ENCODE results near the gene PCDHGA6. TPM values are rescaled to one million over a fixed set of nuclear protein-coding genes. Genes with fewer than 3 reads are reported as not detected.

The PCDHGA6 gene
- total RNA-seq, 1 donor from 2014 or later = 2.4 TPM

- no peak for DNase-seq (ENCODE audit: low read depth in 2 of 2)
Observed at GRCh38 chr5:141419074-141419880, 45.6 kb downstream of the PCDHGA6 start.

GRCh38 chr5:141420855-141421488 is 47.3 kb downstream of the PCDHGA6 start, which contains the start of gene PCDHGA11:
Gene PCDHGA11 (plus strand): TSS chr5:141421051. CDS start chr5:141421228, 177 bp downstream.
- peak; percentile 54 to 72 for DNase-seq (ENCODE audit: low read depth in 2 of 2)

- no peak for DNase-seq (ENCODE audit: low read depth in 2 of 2)
Observed at GRCh38 chr5:141421489-141421855, 47.8 kb downstream of the PCDHGA6 start.

- no peak for DNase-seq (ENCODE audit: low read depth in 2 of 2)
Observed at GRCh38 chr5:141422742-141423291, 49.1 kb downstream of the PCDHGA6 start.

- DNase-seq (ENCODE audit: low read depth in 2 of 2) = no peak
Observed at GRCh38 chr5:141427783-141428426, 54.2 kb downstream of the PCDHGA6 start.

Other genes with a start within 250 kb of the PCDHGA6 start
- 0.87 and 1.8 TPM in 2 replicates for gene PCDHB5, start 238.7 kb upstream of the PCDHGA6 start, total RNA-seq
- gene PCDHB6, start 223.8 kb upstream of the PCDHGA6 start, total RNA-seq = under 0.01 and 0.20 TPM in 2 replicates
- gene PCDHB7, start 201.2 kb upstream of the PCDHGA6 start, total RNA-seq = 0.44 and 2.4 TPM in 2 replicates
- 0.40 and 0.44 TPM in 2 replicates for gene PCDHB8, start 196.1 kb upstream of the PCDHGA6 start, total RNA-seq
- gene PCDHB16, start 191.5 kb upstream of the PCDHGA6 start, total RNA-seq = 0.22 and 0.99 TPM in 2 replicates
- 0.22 and 0.40 TPM in 2 replicates for gene PCDHB9, start 186.7 kb upstream of the PCDHGA6 start, total RNA-seq
- 0.44 and 1.8 TPM in 2 replicates for gene PCDHB10, start 181.5 kb upstream of the PCDHGA6 start, total RNA-seq
- gene PCDHB11, start 174.3 kb upstream of the PCDHGA6 start, total RNA-seq = 0.44 and 1.8 TPM in 2 replicates
- gene PCDHB12, start 165.2 kb upstream of the PCDHGA6 start, total RNA-seq = 0.44 and 1.4 TPM in 2 replicates
- 0.87 and 2.6 TPM in 2 replicates for gene PCDHB13, start 160.0 kb upstream of the PCDHGA6 start, total RNA-seq
- 1.1 and 1.4 TPM in 2 replicates for gene PCDHB14, start 150.5 kb upstream of the PCDHGA6 start, total RNA-seq
- gene PCDHB15, start 128.5 kb upstream of the PCDHGA6 start, total RNA-seq = 0.44 and 1.4 TPM in 2 replicates
- gene SLC25A2, start 69.8 kb upstream of the PCDHGA6 start, total RNA-seq = under 0.01 and 0.20 TPM in 2 replicates
- 56.7 and 63.5 TPM in 2 replicates for gene TAF7, start 53.1 kb upstream of the PCDHGA6 start, total RNA-seq
- 0.40 and 0.44 TPM in 2 replicates for gene PCDHGA1, start 43.4 kb upstream of the PCDHGA6 start, total RNA-seq
- gene PCDHGA2, start 35.1 kb upstream of the PCDHGA6 start, total RNA-seq = 0.65 and 0.79 TPM in 2 replicates
- 0.40 and 0.44 TPM in 2 replicates for gene PCDHGA3, start 30.1 kb upstream of the PCDHGA6 start, total RNA-seq
- 0.87 and 1.6 TPM in 2 replicates for gene PCDHGB1, start 23.8 kb upstream of the PCDHGA6 start, total RNA-seq
- 2.0 TPM in 2 replicates for gene PCDHGA4, start 18.9 kb upstream of the PCDHGA6 start, total RNA-seq
- 1.3 and 1.4 TPM in 2 replicates for gene PCDHGB2, start 13.9 kb upstream of the PCDHGA6 start, total RNA-seq
- 0.44 and 0.60 TPM in 2 replicates for gene PCDHGA5, start 9.7 kb upstream of the PCDHGA6 start, total RNA-seq
- gene PCDHGB3, start 3.6 kb upstream of the PCDHGA6 start, total RNA-seq = 2.0 and 3.8 TPM in 2 replicates
- 0.65 and 0.99 TPM in 2 replicates for gene PCDHGA7, start 8.9 kb downstream of the PCDHGA6 start, total RNA-seq
- 8.3 and 10.1 TPM in 2 replicates for gene PCDHGB4, start 13.8 kb downstream of the PCDHGA6 start, total RNA-seq
- gene PCDHGA8, start 18.7 kb downstream of the PCDHGA6 start, total RNA-seq = 1.1 and 1.2 TPM in 2 replicates
- gene PCDHGB5, start 24.1 kb downstream of the PCDHGA6 start, total RNA-seq = 7.4 and 9.5 TPM in 2 replicates
- 0.87 and 2.2 TPM in 2 replicates for gene PCDHGA9, start 28.9 kb downstream of the PCDHGA6 start, total RNA-seq
- gene PCDHGB6, start 34.1 kb downstream of the PCDHGA6 start, total RNA-seq = 1.3 and 2.4 TPM in 2 replicates
- 2.6 and 5.0 TPM in 2 replicates for gene PCDHGA10, start 39.1 kb downstream of the PCDHGA6 start, total RNA-seq
- 4.1 and 6.2 TPM in 2 replicates for gene PCDHGB7, start 43.8 kb downstream of the PCDHGA6 start, total RNA-seq
- gene PCDHGA11, start 47.2 kb downstream of the PCDHGA6 start, total RNA-seq = 4.1 and 4.4 TPM in 2 replicates
- gene PCDHGA12, start 56.6 kb downstream of the PCDHGA6 start, total RNA-seq = 1.8 and 2.8 TPM in 2 replicates
- 10.2 and 10.9 TPM in 2 replicates for gene PCDHGC3, start 102.1 kb downstream of the PCDHGA6 start, total RNA-seq
- 0.65 and 0.79 TPM in 2 replicates for gene PCDHGC4, start 111.1 kb downstream of the PCDHGA6 start, total RNA-seq
- under 0.01 and 0.40 TPM in 2 replicates for gene PCDHGC5, start 115.2 kb downstream of the PCDHGA6 start, total RNA-seq
- gene DIAPH1, start 245.1 kb downstream of the PCDHGA6 start, total RNA-seq = 28.8 and 29.6 TPM in 2 replicates

All from lung microvascular endothelial cell (primary cell).